HG03280 (cell line): ENCODE measurements around the gene SLC12A5.
"Not testable (repeated sequence)": the region's sequence is repeated elsewhere in the genome, so short reads cannot be mapped to it uniquely, and the experiment has no call there.

Source experiments
- ATAC-seq: cut with Tn5 transposase; IDR thresholded peaks from one replicate; pipeline ENCODE4 v1.9.1; 2021; ENCODE audit warnings: mild to moderate bottlenecking, moderate library complexity; ENCODE audit not compliant: unreplicated experiment

Gene SLC12A5

DNA sequence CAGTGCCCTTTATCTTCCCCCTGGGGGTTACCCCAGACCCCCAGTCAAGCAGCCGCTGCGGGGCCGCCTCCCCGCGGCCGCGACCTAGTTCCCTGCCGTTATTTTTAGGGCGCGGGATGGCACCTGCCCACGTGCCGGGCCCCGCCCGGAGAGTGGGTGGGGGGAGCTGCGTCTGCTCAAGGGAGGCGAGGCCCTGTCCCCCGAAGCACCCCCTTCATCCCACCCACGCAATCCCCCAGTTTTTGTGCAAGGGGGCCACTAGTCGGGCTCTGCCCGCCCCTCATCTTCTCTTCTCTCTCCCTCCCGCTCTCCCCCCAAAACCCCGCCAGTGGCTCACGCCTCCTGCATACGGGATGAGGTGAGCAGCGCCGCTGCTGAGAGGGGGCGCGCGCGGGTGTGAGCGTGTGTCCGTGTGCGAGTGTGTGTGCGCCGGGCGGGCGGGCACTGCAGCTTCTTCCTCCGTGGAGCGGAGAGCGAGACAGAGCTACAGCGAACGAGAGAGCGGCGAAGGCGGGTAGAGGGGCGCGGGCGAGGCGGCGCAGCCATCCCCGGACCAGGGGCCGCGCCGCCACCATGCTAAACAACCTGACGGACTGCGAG is at the start of gene SLC12A5:
SLC12A5 (plus strand) TSS at position 444 of the 600 bp plus-strand sequence; CDS start at position 574, 130 bp downstream.
- no peak for ATAC-seq

DNA sequence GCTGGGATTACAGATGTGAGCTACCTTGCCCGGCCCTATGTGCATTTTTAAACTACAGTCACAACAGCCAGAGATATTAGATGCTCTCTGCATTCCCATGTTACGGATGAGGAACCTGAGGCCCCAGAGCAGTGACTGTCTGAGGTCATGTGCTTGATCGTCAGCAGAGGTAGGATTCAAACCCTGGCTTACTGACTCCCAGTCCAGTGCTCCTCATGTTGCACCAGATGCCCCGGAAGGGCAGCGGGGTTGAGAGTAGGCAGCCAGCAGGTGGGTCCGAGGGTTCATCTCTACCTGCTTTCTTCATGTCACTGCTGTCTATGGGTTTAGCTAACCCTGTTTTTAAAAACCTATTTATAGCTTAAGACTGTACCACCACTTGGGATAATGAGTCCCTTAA is 47.8 kb upstream of the SLC12A5 start:
- ATAC-seq = no peak

DNA sequence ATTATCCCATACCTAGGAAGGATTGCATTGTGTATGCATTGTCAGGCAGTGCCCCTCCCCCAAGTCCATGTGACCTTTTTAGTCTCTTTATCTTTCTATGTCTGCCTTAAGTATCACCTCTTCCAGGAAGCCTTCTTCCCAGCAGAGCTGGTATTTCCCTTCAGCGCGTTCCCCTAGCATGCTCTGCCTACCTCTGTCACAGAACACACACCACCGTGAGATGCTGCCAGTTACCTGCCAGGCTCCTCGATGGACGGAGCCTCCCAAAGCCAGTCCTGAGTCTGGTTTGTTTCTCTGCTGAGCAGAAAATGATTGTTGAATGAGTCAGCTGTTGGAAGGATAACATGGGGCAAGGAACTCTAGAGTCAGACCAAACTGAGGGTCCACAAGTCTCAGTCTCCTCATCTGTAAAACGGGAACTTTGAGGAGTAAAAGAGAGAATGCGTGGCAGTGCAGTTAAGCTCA is 45.7 kb upstream of the SLC12A5 start:
- ATAC-seq = no peak

DNA sequence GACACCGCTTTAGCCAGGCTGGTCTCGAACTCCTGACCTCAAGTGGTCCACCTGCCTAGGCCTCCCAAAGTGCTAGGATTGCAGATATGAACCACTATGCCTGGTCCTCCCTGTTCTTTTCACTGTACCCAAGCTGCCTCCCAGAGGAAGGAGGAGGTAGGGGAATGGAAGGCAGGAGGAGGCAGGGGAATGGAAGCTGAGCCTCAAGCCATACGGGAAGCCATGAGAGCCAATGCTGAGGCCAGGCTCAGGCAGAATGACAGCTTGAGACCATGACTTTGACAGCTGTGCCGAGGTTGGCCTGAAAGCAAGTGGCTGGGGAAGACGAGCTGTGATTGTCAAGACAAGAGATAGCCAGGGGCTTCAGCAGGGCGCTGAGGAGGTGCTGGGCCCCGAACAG is 43.4 kb upstream of the SLC12A5 start:
- no peak for ATAC-seq

DNA sequence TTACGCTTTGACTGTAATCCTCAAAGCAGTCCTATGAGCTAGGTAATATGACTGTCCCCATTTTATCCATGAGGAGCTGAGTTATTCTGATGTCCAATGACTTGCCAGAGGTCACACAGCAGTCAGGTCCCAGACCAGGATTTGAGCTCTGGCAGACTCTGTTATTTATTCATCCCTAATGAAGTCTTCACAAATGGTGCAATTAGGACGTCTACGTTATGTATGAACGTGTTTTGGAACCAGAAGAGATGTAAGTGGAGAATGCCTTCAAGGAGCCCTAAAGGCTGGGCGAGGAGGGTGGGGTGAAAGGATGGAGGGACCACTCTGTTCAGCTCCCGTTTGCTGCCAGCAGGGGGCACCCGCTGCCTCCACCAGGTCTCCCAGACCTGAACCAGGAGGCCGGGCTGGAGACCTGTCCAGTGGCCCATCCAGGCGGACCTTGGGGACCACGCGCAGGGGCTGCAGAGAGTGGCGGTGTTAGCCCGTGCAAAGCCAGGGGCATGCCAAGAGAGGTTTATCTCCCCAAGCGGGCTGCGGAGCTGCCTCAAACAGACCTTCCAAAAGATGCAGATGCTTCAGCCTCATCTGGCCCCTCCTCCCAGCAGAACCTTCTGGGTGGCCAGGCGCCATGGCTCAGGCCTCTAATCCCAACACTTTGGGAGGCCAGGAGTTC is 41.8 kb upstream of the SLC12A5 start:
- ATAC-seq = no peak

DNA sequence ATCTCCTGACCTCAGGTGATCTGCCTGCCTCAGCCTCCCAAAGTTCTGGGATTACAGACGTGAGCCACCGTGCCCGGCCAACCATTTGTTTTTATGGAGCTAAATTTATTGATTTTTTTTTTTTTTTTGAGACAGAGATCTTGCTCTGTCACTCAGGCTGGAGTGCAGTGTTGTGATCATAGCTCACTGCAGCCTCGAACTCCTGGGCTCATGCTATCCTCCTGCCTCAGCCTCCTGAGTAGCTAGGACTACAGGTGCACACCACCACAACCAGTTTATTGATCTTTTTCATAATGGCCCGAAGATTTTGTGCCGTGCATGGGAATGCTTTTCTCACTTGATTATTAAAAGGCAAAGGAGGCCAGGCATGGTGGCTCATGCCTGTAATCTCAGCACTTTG is 40.2 kb upstream of the SLC12A5 start:
- not testable (repeated sequence) for ATAC-seq

DNA sequence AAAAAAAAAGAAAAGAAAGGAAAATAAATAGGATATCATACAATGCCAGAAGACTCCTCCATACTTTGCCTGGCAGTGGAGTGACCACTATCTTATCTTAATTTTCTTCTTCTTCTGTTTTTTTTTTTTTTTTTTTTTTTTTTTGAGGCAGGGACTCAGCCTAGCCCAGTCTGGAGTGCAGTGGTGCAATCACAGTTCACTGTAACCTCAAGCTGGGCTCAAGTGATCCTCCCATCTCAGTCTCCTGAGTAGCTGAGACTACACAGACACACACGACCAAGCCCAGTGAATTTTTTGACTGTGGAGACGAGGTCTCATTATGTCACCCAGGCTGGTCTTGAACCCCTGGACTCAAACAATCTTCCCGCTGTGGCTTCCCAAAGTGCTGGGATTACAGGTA is 37.4 kb upstream of the SLC12A5 start:
- ATAC-seq = no peak

DNA sequence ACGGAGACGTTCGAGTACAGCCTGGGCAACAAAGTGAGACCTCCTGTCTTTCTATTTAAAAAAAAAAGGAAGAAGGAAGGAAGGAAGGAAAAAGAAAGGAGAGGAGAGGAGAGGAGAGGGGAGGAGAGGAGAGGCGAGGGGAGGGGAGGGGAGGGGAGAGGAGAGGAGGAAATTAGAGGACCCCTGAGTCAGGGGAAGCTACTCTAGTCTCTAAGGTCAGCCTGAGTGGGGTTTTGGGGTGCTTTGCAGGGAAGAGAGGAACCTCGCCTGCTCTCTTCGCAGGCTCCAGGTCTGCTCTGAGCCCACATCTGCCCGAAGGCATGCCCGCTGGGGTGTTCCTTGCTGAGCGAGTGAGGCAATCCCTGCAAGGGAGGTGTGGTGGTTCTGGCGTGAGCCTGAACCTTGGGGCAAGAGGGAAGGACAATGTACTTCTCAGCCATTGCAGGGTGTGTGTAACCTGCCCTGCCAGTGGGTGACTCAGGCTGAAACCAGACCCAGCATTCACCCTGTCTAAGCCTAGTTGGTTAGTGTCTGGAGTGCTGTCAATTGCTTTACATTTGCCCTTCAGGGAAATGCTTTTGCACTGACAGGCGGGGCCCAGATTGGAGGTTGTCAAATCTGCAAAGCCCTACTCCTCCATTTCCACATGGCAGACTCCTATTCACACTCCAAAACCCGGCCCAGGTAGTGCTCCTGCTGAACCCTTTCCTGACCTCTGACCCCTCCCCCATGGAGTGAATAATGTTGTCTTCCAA is 35.6 kb upstream of the SLC12A5 start:
- ATAC-seq = no peak

DNA sequence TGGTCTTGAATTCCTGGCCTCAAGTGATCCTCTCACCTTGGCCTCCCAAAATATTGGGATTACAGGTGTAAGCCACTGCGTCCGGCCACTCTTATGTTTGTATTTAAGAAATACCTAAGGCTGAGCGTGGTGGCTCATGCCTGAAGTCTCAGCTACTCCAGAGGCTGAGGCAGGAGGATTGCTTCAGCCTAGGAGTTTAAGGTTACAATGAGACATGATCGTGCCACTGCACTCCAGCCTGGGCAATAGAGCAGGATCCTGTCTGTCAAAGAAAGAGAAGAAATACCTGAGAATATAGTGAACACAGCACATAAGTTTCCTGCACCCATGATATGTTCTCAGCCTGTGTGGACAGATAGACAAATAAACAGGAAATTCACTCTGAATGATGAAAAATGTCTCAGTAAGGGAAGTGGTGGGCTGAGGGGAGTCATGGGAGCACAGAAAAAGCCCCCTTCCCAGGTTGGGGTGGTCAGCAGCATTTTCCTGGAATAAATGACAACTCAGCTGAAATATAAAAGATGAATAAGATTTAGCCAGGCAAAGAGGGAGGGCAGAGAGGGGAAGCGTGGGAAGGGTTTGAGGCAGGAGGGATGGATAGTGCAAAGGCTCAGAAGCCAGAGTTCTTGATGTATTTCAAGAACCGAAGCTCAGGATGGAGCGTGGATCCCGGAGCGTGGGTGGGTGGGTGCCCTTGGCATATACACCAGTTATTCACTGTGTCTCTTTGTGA is 34.1 kb upstream of the SLC12A5 start:
- ATAC-seq = no peak

DNA sequence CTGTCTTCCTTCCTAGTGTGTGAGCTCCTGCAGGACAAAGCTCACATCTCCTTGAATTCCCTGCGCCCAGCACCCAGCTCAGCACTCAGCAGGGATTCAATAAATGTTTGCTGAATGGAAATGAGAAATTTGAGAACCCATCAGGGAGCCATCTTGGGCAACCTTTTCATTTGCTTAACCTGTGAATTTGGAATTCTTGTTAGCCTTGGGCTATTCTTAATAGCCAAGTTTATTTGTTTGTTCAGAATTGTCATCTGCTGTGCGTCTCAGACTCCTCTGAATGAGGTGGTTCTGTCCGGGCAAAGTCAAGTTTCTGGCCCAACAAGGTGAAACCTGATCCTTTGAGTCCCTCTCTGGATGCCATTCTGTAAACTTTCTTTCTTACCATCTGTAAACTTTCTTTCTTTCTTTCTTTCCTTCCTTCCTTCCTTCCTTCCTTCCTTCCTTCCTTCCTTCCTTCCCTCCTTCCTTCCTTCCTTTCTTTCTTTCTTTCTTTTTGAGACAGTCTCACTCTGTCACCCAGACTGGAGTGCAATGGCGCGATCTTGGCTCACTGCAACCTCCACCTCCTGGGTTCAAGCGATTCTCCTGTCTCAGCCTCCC is 33.4 kb upstream of the SLC12A5 start:
- ATAC-seq = not testable (repeated sequence)

DNA sequence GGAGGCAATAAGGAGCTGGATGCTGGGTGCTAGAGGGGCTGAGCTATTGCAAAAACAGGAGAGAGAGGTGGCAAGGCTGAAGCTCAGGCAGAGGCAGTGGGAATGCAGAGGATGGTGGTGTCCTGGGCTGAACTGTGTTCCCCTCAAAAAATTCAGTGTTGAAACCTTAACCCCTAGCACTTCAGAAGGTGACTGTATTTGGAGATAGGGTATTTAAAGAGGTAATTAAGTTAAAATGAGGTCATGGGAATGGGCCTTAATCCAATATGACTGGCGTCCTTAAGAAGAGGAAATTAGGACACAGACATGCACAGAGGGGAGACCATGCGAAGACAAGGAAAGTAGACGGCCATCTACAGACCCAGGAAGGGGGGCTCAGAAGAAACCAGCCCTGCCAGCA is 31.8 kb upstream of the SLC12A5 start:
- no peak for ATAC-seq

DNA sequence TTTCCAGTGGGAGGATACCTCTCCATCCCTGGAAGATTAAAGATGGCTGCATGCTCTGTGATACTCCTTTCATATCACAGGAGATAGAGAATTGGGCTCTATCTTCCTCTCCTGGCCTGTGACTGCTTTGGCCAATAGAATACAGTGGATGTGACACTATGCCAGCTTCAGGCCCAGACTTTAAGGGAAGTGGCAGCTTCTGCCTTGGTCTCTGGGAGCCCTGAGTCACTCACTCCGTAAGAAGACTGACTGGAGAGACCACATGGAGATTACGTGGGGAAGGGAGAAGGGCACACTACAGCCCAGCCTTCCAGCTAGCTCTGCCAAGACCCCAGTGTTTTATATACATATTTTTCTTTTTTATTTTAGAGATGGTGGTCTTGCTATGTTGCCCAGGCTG is 30.7 kb upstream of the SLC12A5 start:
- no peak for ATAC-seq

DNA sequence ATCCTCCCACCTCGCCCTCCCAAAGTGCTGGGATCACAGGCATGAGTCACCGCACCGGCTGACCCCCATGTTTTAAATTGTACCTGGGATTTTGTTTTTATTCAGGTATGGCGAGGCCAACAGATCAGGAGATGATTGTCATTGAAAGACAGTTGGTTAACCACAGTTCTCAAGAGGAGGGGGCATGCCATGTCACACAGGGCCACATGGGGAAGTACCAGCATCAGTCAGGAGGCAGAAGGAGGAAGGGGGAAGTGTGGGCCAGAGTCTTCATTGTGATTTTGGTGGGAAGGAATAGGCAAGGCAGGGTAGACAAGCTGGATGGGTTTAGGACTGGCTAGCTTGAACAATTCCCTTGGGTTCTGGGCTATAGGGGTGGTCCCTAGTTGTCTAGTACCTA is 30.3 kb upstream of the SLC12A5 start:
- ATAC-seq = no peak

DNA sequence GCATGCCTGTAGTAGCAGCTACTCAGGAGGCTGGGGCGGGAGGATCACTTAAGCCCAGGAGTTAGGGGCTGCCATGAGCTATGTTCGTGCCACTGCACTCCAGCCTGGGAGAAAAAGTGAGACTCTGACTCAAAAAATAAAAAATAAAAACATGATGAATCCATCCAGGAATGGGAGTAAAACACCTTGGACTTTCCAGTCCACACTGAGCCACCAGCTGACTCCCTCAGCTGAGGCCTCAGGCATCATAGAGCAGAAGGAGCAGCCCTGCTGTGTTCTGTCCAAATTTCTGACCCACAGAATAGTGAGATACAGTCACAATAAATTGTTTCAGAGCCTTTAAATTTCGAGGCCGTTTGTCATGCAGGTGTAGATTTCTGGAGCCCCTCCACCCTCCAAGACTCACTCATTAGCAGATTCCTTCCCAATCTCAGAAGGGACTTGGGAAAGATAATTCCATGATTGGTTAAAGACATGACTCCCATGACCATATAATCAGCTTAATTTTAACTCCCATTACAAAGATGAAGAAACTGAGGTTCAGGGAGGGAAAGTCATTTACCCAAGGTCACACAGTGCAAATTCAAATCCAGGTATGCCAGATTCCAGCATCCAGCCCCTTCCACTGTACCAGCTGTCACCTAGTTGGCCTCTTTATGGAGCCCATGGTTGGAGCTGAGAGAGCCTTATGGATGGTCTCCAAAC is 29.3 kb upstream of the SLC12A5 start:
- ATAC-seq = no peak

DNA sequence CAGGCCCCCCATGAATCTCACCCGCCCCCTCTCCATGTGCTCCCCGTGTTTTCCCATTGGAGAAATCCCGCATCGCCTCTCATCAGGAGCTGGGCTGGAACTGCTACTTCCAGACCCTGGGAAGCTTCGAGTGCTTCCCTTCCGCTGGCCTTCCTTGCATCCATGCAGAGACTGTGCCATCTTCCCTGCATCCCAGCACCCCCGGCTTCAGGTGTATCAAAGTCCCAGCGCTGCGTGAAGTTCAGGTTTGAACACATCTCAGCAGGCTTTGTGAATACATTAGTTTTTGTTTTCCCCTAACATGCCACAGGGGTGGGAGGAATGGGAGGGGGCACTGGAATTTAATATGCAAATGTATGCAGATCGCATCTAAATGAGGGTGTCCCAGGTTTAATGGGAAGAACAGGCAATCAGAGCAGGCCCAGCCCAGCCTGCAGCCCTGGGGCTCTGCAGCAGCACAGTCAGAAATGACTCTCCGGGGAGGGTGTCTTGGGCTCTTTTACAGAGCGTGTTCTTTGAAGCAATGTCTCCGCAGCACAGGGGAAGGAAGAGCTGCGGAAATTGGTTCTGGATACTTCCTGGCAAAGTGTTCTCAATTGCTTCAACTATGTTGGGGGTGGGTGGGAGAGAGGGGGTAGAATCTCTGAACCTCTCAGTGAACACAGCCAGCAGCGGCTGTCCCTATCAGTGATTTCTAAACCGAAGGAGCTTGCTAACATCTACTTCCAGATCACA is 28.6 kb upstream of the SLC12A5 start:
- ATAC-seq = no peak

DNA sequence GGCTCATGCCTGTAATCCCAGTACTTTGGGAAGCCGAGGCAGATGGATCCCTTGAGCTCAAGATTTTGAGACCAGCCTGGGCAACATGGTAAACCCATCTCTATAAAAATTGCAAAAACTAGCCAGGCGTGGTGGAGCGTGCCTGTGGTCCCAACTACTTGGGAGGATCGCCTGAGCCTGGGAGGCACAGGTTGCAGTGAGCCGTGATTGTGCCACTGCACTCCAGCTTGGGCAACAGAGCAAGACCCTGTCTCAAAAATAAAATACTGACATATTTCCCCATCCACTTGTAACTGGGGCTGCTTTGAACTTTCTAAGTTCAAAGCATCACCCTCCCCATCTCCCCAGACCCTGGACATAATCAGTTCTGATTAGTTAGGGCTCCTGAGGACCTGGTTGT is 27.5 kb upstream of the SLC12A5 start:
- ATAC-seq = no peak

DNA sequence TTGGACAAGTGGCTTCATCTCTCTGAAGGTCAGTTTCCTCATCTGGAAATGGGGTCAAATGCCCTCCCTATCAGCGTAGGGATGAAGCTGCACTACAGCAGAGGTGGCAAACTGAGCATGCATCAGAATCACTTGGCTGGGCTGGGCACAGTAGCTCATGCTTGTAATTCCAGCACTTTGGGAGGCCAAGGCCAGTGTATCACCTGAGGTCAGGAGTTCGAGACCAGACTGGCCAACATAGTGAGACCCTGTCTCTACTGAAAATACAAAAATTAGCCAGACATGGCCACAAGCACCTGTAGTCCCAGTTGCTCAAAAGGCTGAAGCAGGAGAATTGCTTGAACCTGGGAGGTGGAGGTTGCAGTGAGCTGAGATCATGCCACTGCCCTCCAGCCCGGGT is 27.0 kb upstream of the SLC12A5 start:
- no peak for ATAC-seq

DNA sequence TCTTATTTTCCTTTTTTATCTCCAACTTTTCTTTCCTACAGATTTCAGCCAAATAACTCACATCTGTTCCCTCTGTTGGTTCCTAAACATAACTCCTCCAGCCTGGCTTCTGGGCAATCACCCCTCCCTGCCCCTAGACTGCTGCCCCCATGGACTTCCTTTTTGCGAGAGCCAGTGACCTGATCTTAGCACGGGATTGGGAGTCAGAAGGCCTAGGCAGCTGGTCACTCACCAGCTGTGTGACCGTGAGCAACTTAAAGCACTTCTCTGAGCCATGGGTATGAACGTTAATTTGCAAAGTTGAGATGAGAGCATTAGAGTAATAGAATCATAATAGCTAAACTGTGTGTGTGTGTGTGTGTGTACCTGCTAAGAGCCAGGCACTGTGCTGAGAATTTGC is 24.8 kb upstream of the SLC12A5 start:
- no peak for ATAC-seq

DNA sequence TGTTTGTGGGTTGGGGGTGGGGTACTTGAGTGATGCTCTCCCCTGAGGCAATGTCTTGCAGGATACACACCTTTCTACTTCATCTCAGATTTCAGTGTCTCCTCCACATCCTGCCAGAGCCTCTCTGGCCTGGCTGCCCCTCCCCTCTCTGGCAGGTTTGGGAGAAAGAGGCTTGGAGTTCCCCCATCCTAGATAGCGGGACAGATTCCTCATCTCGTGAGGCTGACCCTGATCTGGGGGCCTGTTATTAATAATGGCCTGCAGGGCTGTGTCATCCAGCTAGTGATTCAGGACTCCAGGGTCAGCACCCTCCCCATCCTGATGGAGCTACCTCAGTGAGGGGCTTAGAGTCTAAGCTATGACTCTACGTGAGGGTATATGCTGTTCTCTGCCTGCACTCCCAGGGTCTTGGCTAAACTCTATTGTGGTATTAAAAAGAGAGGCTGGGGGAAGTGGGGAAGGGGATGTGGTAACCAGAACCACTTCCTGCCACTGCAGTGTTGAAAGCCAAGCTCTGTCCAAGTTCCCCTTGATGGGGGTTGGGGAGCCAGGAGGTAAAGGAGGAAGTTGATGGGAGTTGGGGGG is 24.0 kb upstream of the SLC12A5 start:
- ATAC-seq = no peak
